ENCODE results near the gene ZNF618.

GRCh38 chr9:114014044-114014443 is 137.9 kb downstream of the ZNF618 start:
- TF ChIP-seq POLR2A (IDR thresholded peaks at IDR 0.05): no peak
- TF ChIP-seq CTCF (IDR thresholded peaks at IDR 0.05): no peak
- TF ChIP-seq EP300 (IDR thresholded peaks at IDR 0.05): no peak
- no peak for TF ChIP-seq POLR2AphosphoS5 (IDR thresholded peaks at IDR 0.05)
